ENCODE data around the gene TMEM11. TPM values are rescaled to one million over a fixed set of nuclear protein-coding genes. Genes with fewer than 3 reads are reported as not detected.
"Not testable (repeated sequence)": the region's sequence is repeated elsewhere in the genome, so short reads cannot be mapped to it uniquely, and the experiment has no call there.

TMEM11 gene
- total RNA-seq, 2 experiments from 2014 or later: 24.8 to 29.3 TPM

- Mint-ChIP-seq H3K9me3 (ENCODE audit: low read depth) (peaks cover 5% of the 10 kb centered on the region), H3K36me3 (peaks cover 9% of the 10 kb centered on the region), H3K27ac (no peak overlapping the region), H3K27me3 (no peaks in the 10 kb centered on the region), H3K4me1 (no peaks in the 10 kb centered on the region), H3K4me3 (no peak overlapping the region)
- DNase-seq (no peak), ATAC-seq (no peak)
- CTCF ChIA-PET: no interaction called here
Measured at GRCh38 chr17:21233581-21234347, 19.8 kb upstream of the TMEM11 start.

- peaks cover 9% of the 10 kb centered on the region for H3K36me3 Mint-ChIP-seq
- ATAC-seq: no peak
- no peaks in the 10 kb centered on the region for H3K4me1 Mint-ChIP-seq
- H3K9me3 Mint-ChIP-seq (ENCODE audit: low read depth): peaks cover 5% of the 10 kb centered on the region
- no peak overlapping the region for H3K4me3 Mint-ChIP-seq
- no peaks in the 10 kb centered on the region for H3K27me3 Mint-ChIP-seq
- CTCF ChIA-PET: no interaction called here
- no peak overlapping the region for H3K27ac Mint-ChIP-seq
- no peak for DNase-seq
Measured at GRCh38 chr17:21232033-21232749, 18.2 kb upstream of the TMEM11 start.

GRCh38 chr17:21231533-21231932 lies 17.6 kb upstream of the TMEM11 start:
- ATAC-seq (no peak), DNase-seq (no peak)
- H3K4me3 Mint-ChIP-seq: no peak overlapping the region
- CTCF ChIA-PET: no interaction called here
- H3K27me3 Mint-ChIP-seq: no peaks in the 10 kb centered on the region
- H3K9me3 Mint-ChIP-seq (ENCODE audit: low read depth): peaks cover 5% of the 10 kb centered on the region
- no peaks in the 10 kb centered on the region for H3K4me1 Mint-ChIP-seq
- peaks cover 9% of the 10 kb centered on the region for H3K36me3 Mint-ChIP-seq
- H3K27ac Mint-ChIP-seq: no peak overlapping the region

- CTCF ChIA-PET: interaction anchor here (0.8 kb wide), 1 partner anchor 13 kb away, joined by 3 read pairs; no protein-coding TSS in a partner anchor
- H3K36me3 Mint-ChIP-seq: peaks cover 8% of the 10 kb centered on the region
- no peak for ATAC-seq
- H3K9me3 Mint-ChIP-seq (ENCODE audit: low read depth): peaks cover 5% of the 10 kb centered on the region
- no peaks in the 10 kb centered on the region for H3K4me1 Mint-ChIP-seq
- DNase-seq: no peak
- no peak overlapping the region for H3K4me3 Mint-ChIP-seq
- no peak overlapping the region for H3K27ac Mint-ChIP-seq
- H3K27me3 Mint-ChIP-seq: no peaks in the 10 kb centered on the region
Measured at GRCh38 chr17:21228845-21229244, 14.9 kb upstream of the TMEM11 start.

- ATAC-seq (no peak), DNase-seq (no peak)
- Mint-ChIP-seq H3K27ac (no peak overlapping the region), H3K27me3 (no peaks in the 10 kb centered on the region), H3K36me3 (peaks cover 8% of the 10 kb centered on the region), H3K4me1 (no peaks in the 10 kb centered on the region), H3K9me3 (ENCODE audit: low read depth) (peaks cover 5% of the 10 kb centered on the region), H3K4me3 (no peak overlapping the region)
- CTCF ChIA-PET: interaction anchor here (0.8 kb wide), 1 partner anchor 12 kb away, joined by 3 read pairs; no protein-coding TSS in a partner anchor
Measured at GRCh38 chr17:21228111-21228510, 14.2 kb upstream of the TMEM11 start.

- H3K9me3 Mint-ChIP-seq (ENCODE audit: low read depth); CTCF ChIA-PET; ATAC-seq; H3K4me1 Mint-ChIP-seq; H3K36me3 Mint-ChIP-seq; H3K27ac Mint-ChIP-seq; H3K27me3 Mint-ChIP-seq; H3K4me3 Mint-ChIP-seq; DNase-seq: not testable (repeated sequence)
Measured at GRCh38 chr17:21227277-21227676, 13.3 kb upstream of the TMEM11 start.

GRCh38 chr17:21223086-21223485 lies 9.1 kb upstream of the TMEM11 start:
- Mint-ChIP-seq H3K9me3 (ENCODE audit: low read depth) (no peaks in the 10 kb centered on the region), H3K4me3 (no peak overlapping the region), H3K4me1 (no peaks in the 10 kb centered on the region), H3K27me3 (no peaks in the 10 kb centered on the region), H3K27ac (no peak overlapping the region), H3K36me3 (peaks cover 16% of the 10 kb centered on the region)
- no peak for DNase-seq
- CTCF ChIA-PET: no interaction called here
- ATAC-seq: no peak

GRCh38 chr17:21218831-21219380 lies 4.9 kb upstream of the TMEM11 start:
- no peak for DNase-seq
- Mint-ChIP-seq H3K4me1 (peaks cover 27% of the 10 kb centered on the region), H3K27ac (no peak overlapping the region), H3K27me3 (no peaks in the 10 kb centered on the region), H3K36me3 (peaks cover 16% of the 10 kb centered on the region), H3K4me3 (no peak overlapping the region), H3K9me3 (ENCODE audit: low read depth) (no peaks in the 10 kb centered on the region)
- no peak for ATAC-seq
- CTCF ChIA-PET: no interaction called here

- CTCF ChIA-PET: interaction anchor here (1.3 kb wide), 1 partner anchor 61 kb away, joined by 3 read pairs; no protein-coding TSS in a partner anchor
- Mint-ChIP-seq H3K27ac (no peak overlapping the region), H3K9me3 (ENCODE audit: low read depth) (no peaks in the 10 kb centered on the region), H3K36me3 (peaks cover 16% of the 10 kb centered on the region), H3K4me1 (peaks cover 29% of the 10 kb centered on the region), H3K27me3 (no peaks in the 10 kb centered on the region), H3K4me3 (no peak overlapping the region)
- ATAC-seq: no peak
- DNase-seq: no peak
Measured at GRCh38 chr17:21218101-21218500, 4.1 kb upstream of the TMEM11 start.

- ATAC-seq (no peak), DNase-seq (no peak)
- peaks cover 15% of the 10 kb centered on the region for H3K36me3 Mint-ChIP-seq
- H3K4me1 Mint-ChIP-seq: peaks cover 36% of the 10 kb centered on the region
- H3K9me3 Mint-ChIP-seq (ENCODE audit: low read depth): no peaks in the 10 kb centered on the region
- H3K4me3 Mint-ChIP-seq: no peak overlapping the region
- CTCF ChIA-PET: interaction anchor here (1.3 kb wide), 1 partner anchor 62 kb away, joined by 3 read pairs; no protein-coding TSS in a partner anchor
- H3K27ac Mint-ChIP-seq: no peak overlapping the region
- no peaks in the 10 kb centered on the region for H3K27me3 Mint-ChIP-seq
Measured at GRCh38 chr17:21217346-21217745, 3.4 kb upstream of the TMEM11 start.

- DNase-seq: no peak
- no peaks in the 10 kb centered on the region for H3K9me3 Mint-ChIP-seq (ENCODE audit: low read depth)
- peak overlapping the region; percentile 88 for H3K4me3 Mint-ChIP-seq
- H3K4me1 Mint-ChIP-seq: peaks cover 49% of the 10 kb centered on the region
- CTCF ChIA-PET: interaction anchor here (1.0 to 2.1 kb wide), 3 partner anchors 13 to 297 kb away, joined by 3 to 7 read pairs (median 5); no protein-coding TSS in a partner anchor
- H3K27me3 Mint-ChIP-seq: no peaks in the 10 kb centered on the region
- H3K27ac Mint-ChIP-seq: no peak overlapping the region
- H3K36me3 Mint-ChIP-seq: peaks cover 1% of the 10 kb centered on the region
- no peak for ATAC-seq
Measured at GRCh38 chr17:21215935-21216334, 2.0 kb upstream of the TMEM11 start.

GRCh38 chr17:21214777-21215541 lies 998 bp upstream of the TMEM11 start:
- H3K27ac Mint-ChIP-seq: peak overlapping the region; percentile 79
- H3K36me3 Mint-ChIP-seq: peaks cover 5% of the 10 kb centered on the region
- no peaks in the 10 kb centered on the region for H3K27me3 Mint-ChIP-seq
- H3K4me3 Mint-ChIP-seq: peak overlapping the region; percentile 88
- ATAC-seq (peak; percentile 2), DNase-seq (no peak)
- peaks cover 57% of the 10 kb centered on the region for H3K4me1 Mint-ChIP-seq
- CTCF ChIA-PET: interaction anchor here (0.6 to 2.1 kb wide), 8 partner anchors 14 to 298 kb away, joined by 3 to 7 read pairs (median 3); no protein-coding TSS in a partner anchor
- no peaks in the 10 kb centered on the region for H3K9me3 Mint-ChIP-seq (ENCODE audit: low read depth)

- Mint-ChIP-seq H3K36me3 (peaks cover 6% of the 10 kb centered on the region), H3K27ac (peak overlapping the region; percentile 92), H3K9me3 (ENCODE audit: low read depth) (no peaks in the 10 kb centered on the region), H3K27me3 (no peaks in the 10 kb centered on the region), H3K4me1 (peaks cover 58% of the 10 kb centered on the region), H3K4me3 (peak overlapping the region; percentile 88)
- CTCF ChIA-PET: interaction anchor here (0.8 to 2.6 kb wide), 9 partner anchors 18 to 300 kb away, joined by 3 to 10 read pairs (median 3); no protein-coding TSS in a partner anchor
- peak; percentile 53 for DNase-seq
- peak; percentile 21 for ATAC-seq
Measured at GRCh38 chr17:21213638-21214014, 335 bp downstream of the TMEM11 start.

Data from activated CD8-positive, alpha-beta memory T cell treated with anti-CD3 and anti-CD28 coated beads, Interleukin-2, amount 10 ng/mL, durations not matched to agents 7 days and 5 days (primary cell).